T follicular helper cell (primary cell): Measurements from ENCODE around the gene GON4L.
"Not testable (repeated sequence)": the region's sequence is repeated elsewhere in the genome, so short reads cannot be mapped to it uniquely, and the experiment has no call there.

Experiments used
- DNase-seq: peaks from one replicate; pipeline ENCODE4 v3.0.0-alpha.2; 2020; ENCODE audit warnings: low read depth

The GON4L gene

GRCh38 chr1:155745284-155746228 is 111.5 kb downstream of the GON4L start:
- peak; percentile 85 for DNase-seq

- DNase-seq: no peak
These were observed 112.2 kb downstream of the GON4L start for GRCh38 chr1:155744711-155745283.

GRCh38 chr1:155741908-155742307 is 115.1 kb downstream of the GON4L start:
- DNase-seq: no peak

GRCh38 chr1:155740995-155741394 is 116.0 kb downstream of the GON4L start:
- no peak for DNase-seq

GRCh38 chr1:155729031-155729898 is 127.7 kb downstream of the GON4L start:
- peak; percentile 2 for DNase-seq

GRCh38 chr1:155725142-155725541 is 131.9 kb downstream of the GON4L start:
- DNase-seq: no peak

- no peak for DNase-seq
These were observed 137.3 kb downstream of the GON4L start for GRCh38 chr1:155719703-155720102.

- DNase-seq: not testable (repeated sequence)
These were observed 138.4 kb downstream of the GON4L start for GRCh38 chr1:155718524-155719115.

GRCh38 chr1:155717041-155717440 is 140.0 kb downstream of the GON4L start:
- no peak for DNase-seq

GRCh38 chr1:155715777-155716176 is 141.2 kb downstream of the GON4L start:
- DNase-seq: no peak

- DNase-seq: not testable (repeated sequence)
These were observed 142.0 kb downstream of the GON4L start for GRCh38 chr1:155715056-155715455.

- DNase-seq: no peak
These were observed 143.9 kb downstream of the GON4L start for GRCh38 chr1:155713075-155713474.

- DNase-seq: not testable (repeated sequence)
These were observed 144.4 kb downstream of the GON4L start for GRCh38 chr1:155712636-155713035.

- DNase-seq: not testable (repeated sequence)
These were observed 145.6 kb downstream of the GON4L start for GRCh38 chr1:155711457-155711856.

GRCh38 chr1:155709391-155709790 is 147.6 kb downstream of the GON4L start:
- no peak for DNase-seq

- no peak for DNase-seq
These were observed 150.9 kb downstream of the GON4L start for GRCh38 chr1:155706139-155706538.

GRCh38 chr1:155704414-155704813 is 152.6 kb downstream of the GON4L start:
- DNase-seq: not testable (repeated sequence)

GRCh38 chr1:155703216-155703615 is 153.8 kb downstream of the GON4L start:
- DNase-seq: no peak

GRCh38 chr1:155701675-155702074 is 155.3 kb downstream of the GON4L start:
- not testable (repeated sequence) for DNase-seq
